ENCODE results near the gene WFDC10B. TPM values are rescaled to one million over a fixed set of nuclear protein-coding genes. Genes with fewer than 3 reads are reported as not detected.

Gene WFDC10B
- polyA plus RNA-seq (2013, experiment 1 of 2) = not detected
- not detected for polyA plus RNA-seq (2013, experiment 2 of 2)

DNA sequence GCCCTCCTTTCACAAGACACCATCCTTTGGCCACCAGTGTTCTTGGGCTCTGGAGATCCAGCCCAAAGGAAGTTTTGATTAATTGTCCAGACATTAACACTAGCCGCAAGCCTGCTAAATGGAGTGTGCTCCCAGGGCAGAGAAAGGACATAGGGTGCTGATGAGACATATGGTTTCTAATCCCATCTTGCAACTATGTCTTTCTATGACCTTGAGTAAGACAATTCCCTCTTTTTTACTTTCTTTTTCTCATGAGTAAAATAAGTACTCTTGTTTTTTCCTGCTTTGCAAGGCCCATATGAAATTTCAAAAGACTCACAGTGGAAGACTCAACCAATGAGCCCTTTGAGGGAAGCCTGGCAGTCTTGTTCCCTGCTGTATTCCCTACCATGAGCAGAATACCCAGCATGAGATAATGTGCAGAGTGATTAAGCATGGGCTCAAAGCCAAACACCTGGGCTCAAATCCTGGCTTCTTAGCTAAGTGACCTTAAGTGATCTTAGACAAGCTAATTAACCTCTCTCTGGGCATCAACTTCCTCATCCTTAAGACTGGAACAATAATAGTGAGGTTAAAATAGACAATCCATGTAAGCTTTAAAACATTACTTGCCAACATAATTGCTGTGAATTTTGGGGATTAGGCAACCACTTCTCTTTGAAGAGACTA is at the start of gene WFDC10B:
Gene WFDC10B (minus strand): TSS at position 51 of the 669 bp plus-strand sequence. CDS start 19,027 bp downstream, outside the sequence.
- H3K9ac ChIP-seq (ENCODE audit: low read depth, low read length, poor library complexity) = no peak within 1 kb of the TSS
- H2BK15ac ChIP-seq (ENCODE audit: low read length) = no peak within 1 kb of the TSS
- no peaks in the 10 kb centered on the region for H3K36me3 ChIP-seq (replicated peaks in 1 of 2; ENCODE audit: control insufficient read depth in 2 of 2, insufficient read depth in 2 of 2, low read length in 2 of 2)
- no peak within 1 kb of the TSS for H2BK5ac ChIP-seq (ENCODE audit: low read length)
- DNase-seq (ENCODE audit: low spot score) = no peak
- no peak within 1 kb of the TSS for H3K14ac ChIP-seq (ENCODE audit: low read length)
- H3K79me1 ChIP-seq (ENCODE audit: low read depth, low read length) = no peaks in the 10 kb centered on the region
- H2BK120ac ChIP-seq (ENCODE audit: low read depth, low read length) = no peak within 1 kb of the TSS
- no peak within 1 kb of the TSS for H4K8ac ChIP-seq (ENCODE audit: low read depth, low read length)
- no peak within 1 kb of the TSS for H2AFZ ChIP-seq (ENCODE audit: low read length)
- WGBS, 2 donors (ENCODE audit: extremely low coverage in 2 of 2, insufficient read length in 2 of 2, insufficient replicate concordance in 1 of 2) = no CpG with 5 or more reads among the region's 1 CpG
- H3K4ac ChIP-seq (ENCODE audit: low read length) = no peak within 1 kb of the TSS
- H3K4me1 ChIP-seq (ENCODE audit: control insufficient read depth in 2 of 2, insufficient read depth in 1 of 2, low read depth in 1 of 2, low read length in 2 of 2) = peaks cover 0 to 2% of the 10 kb centered on the region in 2 donors
- peak within 1 kb of the TSS; percentile 28 for H2AK5ac ChIP-seq (ENCODE audit: low read depth, low read length)
- H4K91ac ChIP-seq (ENCODE audit: low read depth, low read length, poor library complexity) = no peak within 1 kb of the TSS
- H2BK12ac ChIP-seq (ENCODE audit: low read length) = no peak within 1 kb of the TSS
- no peak within 1 kb of the TSS for H3K18ac ChIP-seq (ENCODE audit: low read length)
- H3K27ac ChIP-seq (replicated peaks; ENCODE audit: low read length) = no peak within 1 kb of the TSS
- H3K27me3 ChIP-seq (ENCODE audit: control insufficient read depth in 3 of 3, insufficient read depth in 3 of 3, low read depth in 1 of 3, low read length in 3 of 3) = peaks cover 0 to 14% (median 0%) of the 10 kb centered on the region in 3 experiments
- H3K4me3 ChIP-seq (ENCODE audit: low read length in 2 of 2) = no peak within 1 kb of the TSS
- no peak within 1 kb of the TSS for H3K4me2 ChIP-seq (ENCODE audit: insufficient read depth, low read length, poor library complexity, severe bottlenecking)
- no peaks in the 10 kb centered on the region for H3K9me3 ChIP-seq (replicated peaks in 1 of 2; ENCODE audit: control insufficient read depth in 2 of 2, insufficient read depth in 1 of 2, low read depth in 1 of 2, low read length in 2 of 2)
- H3K23ac ChIP-seq (ENCODE audit: low read depth, low read length, poor library complexity) = no peak within 1 kb of the TSS

- Histone ChIP-seq H3K4me3 (ENCODE audit: low read length in 2 of 2) (no peak overlapping the region), H3K23ac (ENCODE audit: low read depth, low read length, poor library complexity) (no peak overlapping the region), H2BK120ac (ENCODE audit: low read depth, low read length) (no peak overlapping the region), H2BK12ac (ENCODE audit: low read length) (no peak overlapping the region), H3K27ac (replicated peaks; ENCODE audit: low read length) (no peak overlapping the region), H3K4ac (ENCODE audit: low read length) (no peak overlapping the region), H3K79me1 (ENCODE audit: low read depth, low read length) (no peaks in the 10 kb centered on the region), H4K8ac (ENCODE audit: low read depth, low read length) (no peak overlapping the region), H3K4me1 (ENCODE audit: control insufficient read depth in 2 of 2, insufficient read depth in 1 of 2, low read depth in 1 of 2, low read length in 2 of 2) (no peaks in the 10 kb centered on the region), H3K14ac (ENCODE audit: low read length) (no peak overlapping the region), H3K4me2 (ENCODE audit: insufficient read depth, low read length, poor library complexity, severe bottlenecking) (no peak overlapping the region), H2AK5ac (ENCODE audit: low read depth, low read length) (no peak overlapping the region), H3K9ac (ENCODE audit: low read depth, low read length, poor library complexity) (no peak overlapping the region), H3K27me3 (ENCODE audit: control insufficient read depth in 3 of 3, insufficient read depth in 3 of 3, low read depth in 1 of 3, low read length in 3 of 3) (peaks cover 0 to 10% (median 0%) of the 10 kb centered on the region in 3 experiments), H3K9me3 (replicated peaks in 1 of 2; ENCODE audit: control insufficient read depth in 2 of 2, insufficient read depth in 1 of 2, low read depth in 1 of 2, low read length in 2 of 2) (no peaks in the 10 kb centered on the region), H4K91ac (ENCODE audit: low read depth, low read length, poor library complexity) (no peak overlapping the region), H3K36me3 (replicated peaks in 1 of 2; ENCODE audit: control insufficient read depth in 2 of 2, insufficient read depth in 2 of 2, low read length in 2 of 2) (no peaks in the 10 kb centered on the region), H2BK5ac (ENCODE audit: low read length) (no peak overlapping the region), H2AFZ (ENCODE audit: low read length) (no peak overlapping the region), H3K18ac (ENCODE audit: low read length) (no peak overlapping the region), H2BK15ac (ENCODE audit: low read length) (no peak overlapping the region)
- WGBS, 2 donors (ENCODE audit: extremely low coverage in 2 of 2, insufficient read length in 2 of 2, insufficient replicate concordance in 1 of 2) = no CpG with 5 or more reads among the region's 3 CpGs
- no peak for DNase-seq (ENCODE audit: low spot score)
Observed at GRCh38 chr20:45752746-45753145, 47.9 kb upstream of the WFDC10B start.

- Histone ChIP-seq H2BK5ac (ENCODE audit: low read length) (no peak overlapping the region), H3K18ac (ENCODE audit: low read length) (no peak overlapping the region), H4K8ac (ENCODE audit: low read depth, low read length) (no peak overlapping the region), H3K9ac (ENCODE audit: low read depth, low read length, poor library complexity) (no peak overlapping the region), H3K9me3 (replicated peaks in 1 of 2; ENCODE audit: control insufficient read depth in 2 of 2, insufficient read depth in 1 of 2, low read depth in 1 of 2, low read length in 2 of 2) (no peaks in the 10 kb centered on the region), H3K4me3 (ENCODE audit: low read length in 2 of 2) (no peak overlapping the region), H2AFZ (ENCODE audit: low read length) (no peak overlapping the region), H3K79me1 (ENCODE audit: low read depth, low read length) (no peaks in the 10 kb centered on the region), H3K27ac (replicated peaks; ENCODE audit: low read length) (no peak overlapping the region), H3K23ac (ENCODE audit: low read depth, low read length, poor library complexity) (no peak overlapping the region), H2AK5ac (ENCODE audit: low read depth, low read length) (no peak overlapping the region), H2BK12ac (ENCODE audit: low read length) (no peak overlapping the region), H3K4me1 (ENCODE audit: control insufficient read depth in 2 of 2, insufficient read depth in 1 of 2, low read depth in 1 of 2, low read length in 2 of 2) (no peaks in the 10 kb centered on the region), H2BK15ac (ENCODE audit: low read length) (no peak overlapping the region), H4K91ac (ENCODE audit: low read depth, low read length, poor library complexity) (no peak overlapping the region), H3K4me2 (ENCODE audit: insufficient read depth, low read length, poor library complexity, severe bottlenecking) (no peak overlapping the region), H2BK120ac (ENCODE audit: low read depth, low read length) (no peak overlapping the region), H3K27me3 (ENCODE audit: control insufficient read depth in 3 of 3, insufficient read depth in 3 of 3, low read depth in 1 of 3, low read length in 3 of 3) (peaks cover 0 to 11% (median 0%) of the 10 kb centered on the region in 3 experiments), H3K36me3 (replicated peaks in 1 of 2; ENCODE audit: control insufficient read depth in 2 of 2, insufficient read depth in 2 of 2, low read length in 2 of 2) (no peaks in the 10 kb centered on the region), H3K4ac (ENCODE audit: low read length) (no peak overlapping the region), H3K14ac (ENCODE audit: low read length) (no peak overlapping the region)
- no peak for DNase-seq (ENCODE audit: low spot score)
- no CpG with 5 or more reads among the region's 1 CpG for WGBS, 2 donors (ENCODE audit: extremely low coverage in 2 of 2, insufficient read length in 2 of 2, insufficient replicate concordance in 1 of 2)
Observed at GRCh38 chr20:45751721-45752120, 46.9 kb upstream of the WFDC10B start.

- no peak overlapping the region for H2BK15ac ChIP-seq (ENCODE audit: low read length)
- H3K4me3 ChIP-seq (ENCODE audit: low read length in 2 of 2) = no peak overlapping the region
- H2BK12ac ChIP-seq (ENCODE audit: low read length) = no peak overlapping the region
- no peak overlapping the region for H3K27ac ChIP-seq (replicated peaks; ENCODE audit: low read length)
- H3K4me2 ChIP-seq (ENCODE audit: insufficient read depth, low read length, poor library complexity, severe bottlenecking) = no peak overlapping the region
- no peak for DNase-seq (ENCODE audit: low spot score)
- no peaks in the 10 kb centered on the region for H3K36me3 ChIP-seq (replicated peaks in 1 of 2; ENCODE audit: control insufficient read depth in 2 of 2, insufficient read depth in 2 of 2, low read length in 2 of 2)
- H4K91ac ChIP-seq (ENCODE audit: low read depth, low read length, poor library complexity) = no peak overlapping the region
- H2BK120ac ChIP-seq (ENCODE audit: low read depth, low read length) = no peak overlapping the region
- H3K27me3 ChIP-seq (ENCODE audit: control insufficient read depth in 3 of 3, insufficient read depth in 3 of 3, low read depth in 1 of 3, low read length in 3 of 3) = peaks cover 0 to 13% (median 0%) of the 10 kb centered on the region in 3 experiments
- H2BK5ac ChIP-seq (ENCODE audit: low read length) = no peak overlapping the region
- no peak overlapping the region for H3K23ac ChIP-seq (ENCODE audit: low read depth, low read length, poor library complexity)
- no peak overlapping the region for H3K4ac ChIP-seq (ENCODE audit: low read length)
- H3K4me1 ChIP-seq (ENCODE audit: control insufficient read depth in 2 of 2, insufficient read depth in 1 of 2, low read depth in 1 of 2, low read length in 2 of 2) = no peaks in the 10 kb centered on the region
- H3K18ac ChIP-seq (ENCODE audit: low read length) = no peak overlapping the region
- no peak overlapping the region for H3K9ac ChIP-seq (ENCODE audit: low read depth, low read length, poor library complexity)
- H3K14ac ChIP-seq (ENCODE audit: low read length) = no peak overlapping the region
- H2AK5ac ChIP-seq (ENCODE audit: low read depth, low read length) = no peak overlapping the region
- no peak overlapping the region for H2AFZ ChIP-seq (ENCODE audit: low read length)
- H3K9me3 ChIP-seq (replicated peaks in 1 of 2; ENCODE audit: control insufficient read depth in 2 of 2, insufficient read depth in 1 of 2, low read depth in 1 of 2, low read length in 2 of 2) = no peaks in the 10 kb centered on the region
- H3K79me1 ChIP-seq (ENCODE audit: low read depth, low read length) = peaks cover 2% of the 10 kb centered on the region
- no peak overlapping the region for H4K8ac ChIP-seq (ENCODE audit: low read depth, low read length)
Observed at GRCh38 chr20:45745015-45745414, 40.2 kb upstream of the WFDC10B start.

All from neuronal stem cell (in vitro differentiated cells).